ENCODE measurements around the gene C14orf180. TPM values are rescaled to one million over a fixed set of nuclear protein-coding genes. Genes with fewer than 3 reads are reported as not detected.

C14orf180 gene
- total RNA-seq, 1 experiment from 2014 or later = not detected

DNA sequence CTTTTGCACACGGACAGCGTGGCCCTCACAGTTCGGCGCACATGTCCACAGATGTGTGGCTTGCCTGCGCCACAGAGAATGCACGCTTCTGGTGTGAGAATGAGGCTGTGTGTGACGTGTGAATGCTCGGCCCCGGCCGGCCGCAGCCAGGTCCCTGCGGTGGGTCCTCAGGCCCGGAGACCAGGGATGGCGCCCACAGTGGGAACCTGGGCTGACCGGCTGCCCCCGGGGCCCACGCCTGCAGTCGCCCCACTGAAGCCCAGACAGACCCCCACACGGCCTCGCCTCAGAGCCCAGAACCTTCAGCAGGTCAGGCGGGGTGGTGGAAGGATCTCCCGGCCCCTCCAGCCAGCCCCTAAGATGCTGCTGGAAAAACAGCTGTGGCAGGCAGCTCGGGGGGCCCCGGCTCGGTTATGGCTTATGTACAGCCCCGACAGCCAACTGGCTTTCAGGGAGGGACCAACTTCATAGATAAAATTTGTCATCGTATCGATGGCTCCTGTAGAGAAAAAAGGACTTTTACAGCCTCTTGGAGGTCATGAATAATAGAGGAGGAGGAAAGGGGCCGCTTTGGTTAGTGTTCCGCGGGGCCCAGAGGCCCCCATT, 4.5 kb upstream of the C14orf180 start:
- H2AFZ ChIP-seq = no peak overlapping the region
- DNase-seq = no peak
- no peak for TF ChIP-seq EZH2 (IDR thresholded peaks at IDR 0.05; ENCODE audit: low read depth)
- TF ChIP-seq, protein P1, sequence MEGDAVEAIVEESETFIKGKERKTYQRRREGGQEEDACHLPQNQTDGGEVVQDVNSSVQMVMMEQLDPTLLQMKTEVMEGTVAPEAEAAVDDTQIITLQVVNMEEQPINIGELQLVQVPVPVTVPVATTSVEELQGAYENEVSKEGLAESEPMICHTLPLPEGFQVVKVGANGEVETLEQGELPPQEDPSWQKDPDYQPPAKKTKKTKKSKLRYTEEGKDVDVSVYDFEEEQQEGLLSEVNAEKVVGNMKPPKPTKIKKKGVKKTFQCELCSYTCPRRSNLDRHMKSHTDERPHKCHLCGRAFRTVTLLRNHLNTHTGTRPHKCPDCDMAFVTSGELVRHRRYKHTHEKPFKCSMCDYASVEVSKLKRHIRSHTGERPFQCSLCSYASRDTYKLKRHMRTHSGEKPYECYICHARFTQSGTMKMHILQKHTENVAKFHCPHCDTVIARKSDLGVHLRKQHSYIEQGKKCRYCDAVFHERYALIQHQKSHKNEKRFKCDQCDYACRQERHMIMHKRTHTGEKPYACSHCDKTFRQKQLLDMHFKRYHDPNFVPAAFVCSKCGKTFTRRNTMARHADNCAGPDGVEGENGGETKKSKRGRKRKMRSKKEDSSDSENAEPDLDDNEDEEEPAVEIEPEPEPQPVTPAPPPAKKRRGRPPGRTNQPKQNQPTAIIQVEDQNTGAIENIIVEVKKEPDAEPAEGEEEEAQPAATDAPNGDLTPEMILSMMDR (conservative IDR thresholded peaks at IDR 0.05) = no peak
- no peak overlapping the region for H3K4me3 ChIP-seq
- POLR2A ChIA-PET (ENCODE audit: unreplicated experiment) = no interaction called here
- no TSS peak for BruUV-seq (replicated peaks)
- H3K36me3 ChIP-seq (ENCODE audit: low read depth) = no peaks in the 10 kb centered on the region
- no peaks in the 10 kb centered on the region for H3K4me1 ChIP-seq (replicated peaks; ENCODE audit: insufficient read depth)
- H3F3A ChIP-seq (ENCODE audit: insufficient read depth, low read depth) = no peaks in the 10 kb centered on the region
- intact Hi-C loops (cut with micrococcal nuclease; ENCODE audit: unreplicated experiment) = no loop called here
- no peak overlapping the region for H3K27ac ChIP-seq
- no peaks in the 10 kb centered on the region for H4K20me1 ChIP-seq (ENCODE audit: insufficient read depth)
- CTCF ChIA-PET = no interaction called here
- no peaks in the 10 kb centered on the region for H3K79me2 ChIP-seq (ENCODE audit: low read depth)
- H3K4me2 ChIP-seq = no peak overlapping the region
- peaks cover 92% of the 10 kb centered on the region for H3K27me3 ChIP-seq (ENCODE audit: insufficient read depth, low read depth)
- H3K9me2 ChIP-seq (ENCODE audit: insufficient read depth) = no peaks in the 10 kb centered on the region
- H3K9me3 ChIP-seq (ENCODE audit: insufficient read depth, low read depth) = no peaks in the 10 kb centered on the region

DNA sequence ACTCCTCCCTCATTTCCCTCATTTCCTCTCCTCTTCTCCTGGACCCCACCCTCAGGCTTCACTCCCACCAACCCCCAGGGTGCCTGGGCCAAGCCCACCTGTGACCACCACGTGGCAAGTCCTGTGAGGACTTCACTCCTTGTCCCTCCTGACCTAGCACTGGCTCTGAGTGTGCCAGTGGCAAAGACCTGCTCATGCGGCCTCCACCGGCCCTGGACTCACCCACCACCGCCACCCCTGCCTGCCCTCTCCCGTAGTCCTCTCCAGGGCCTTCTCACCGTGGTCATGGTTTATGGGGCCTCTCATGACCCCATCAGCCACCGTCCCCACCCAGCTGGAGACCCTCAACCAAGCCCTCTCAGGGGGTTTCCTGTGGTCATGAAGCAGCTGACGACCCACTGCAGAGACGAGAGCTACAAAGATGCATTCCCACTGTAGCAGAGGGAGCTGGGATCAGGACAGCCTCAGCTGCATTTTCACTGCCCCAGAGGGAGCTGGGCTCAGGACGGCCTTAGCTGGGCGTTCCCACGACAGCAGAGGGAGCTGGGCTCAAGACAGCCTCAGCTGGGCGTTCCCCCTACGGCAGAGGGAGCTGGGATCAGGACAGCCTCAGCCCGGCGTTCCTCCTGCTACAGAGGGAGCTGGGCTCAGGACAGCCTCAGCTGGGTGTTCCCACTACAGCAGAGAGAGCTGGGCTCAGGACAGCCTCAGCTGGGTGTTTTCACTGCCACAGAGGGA, 3.2 kb upstream of the C14orf180 start:
- no peak overlapping the region for H3K27ac ChIP-seq
- no peaks in the 10 kb centered on the region for H3K9me3 ChIP-seq (ENCODE audit: insufficient read depth, low read depth)
- no peak overlapping the region for H2AFZ ChIP-seq
- H3K4me2 ChIP-seq = no peak overlapping the region
- H4K20me1 ChIP-seq (ENCODE audit: insufficient read depth) = no peaks in the 10 kb centered on the region
- no peak for TF ChIP-seq EZH2 (IDR thresholded peaks at IDR 0.05; ENCODE audit: low read depth)
- TF ChIP-seq, protein P1 (conservative IDR thresholded peaks at IDR 0.05) = no peak
- H3K4me3 ChIP-seq = no peak overlapping the region
- no peaks in the 10 kb centered on the region for H3K79me2 ChIP-seq (ENCODE audit: low read depth)
- no TSS peak for BruUV-seq (replicated peaks)
- DNase-seq = no peak
- H3K9me2 ChIP-seq (ENCODE audit: insufficient read depth) = no peaks in the 10 kb centered on the region
- ChIA-PET POLR2A (ENCODE audit: unreplicated experiment) (interaction anchor here (0.6 kb wide), 1 partner anchor 15 kb away, joined by 5 read pairs; no protein-coding TSS in a partner anchor), CTCF (interaction anchor here (0.5 kb wide), 1 partner anchor 16 kb away, joined by 5 read pairs; no protein-coding TSS in a partner anchor)
- no peaks in the 10 kb centered on the region for H3K36me3 ChIP-seq (ENCODE audit: low read depth)
- H3F3A ChIP-seq (ENCODE audit: insufficient read depth, low read depth) = no peaks in the 10 kb centered on the region
- no peaks in the 10 kb centered on the region for H3K4me1 ChIP-seq (replicated peaks; ENCODE audit: insufficient read depth)
- peaks cover 98% of the 10 kb centered on the region for H3K27me3 ChIP-seq (ENCODE audit: insufficient read depth, low read depth)
- intact Hi-C loops (cut with micrococcal nuclease; ENCODE audit: unreplicated experiment) = no loop called here

GRCh38 chr14:104576970-104577332, 2.6 kb upstream of the C14orf180 start:
- Histone ChIP-seq H3K4me2 (no peak overlapping the region), H3K27ac (no peak overlapping the region), H3K4me3 (no peak overlapping the region), H3F3A (ENCODE audit: insufficient read depth, low read depth) (no peaks in the 10 kb centered on the region), H3K36me3 (ENCODE audit: low read depth) (no peaks in the 10 kb centered on the region), H3K9me3 (ENCODE audit: insufficient read depth, low read depth) (no peaks in the 10 kb centered on the region), H2AFZ (no peak overlapping the region), H3K4me1 (replicated peaks; ENCODE audit: insufficient read depth) (no peaks in the 10 kb centered on the region), H3K79me2 (ENCODE audit: low read depth) (no peaks in the 10 kb centered on the region), H3K9me2 (ENCODE audit: insufficient read depth) (no peaks in the 10 kb centered on the region), H3K27me3 (ENCODE audit: insufficient read depth, low read depth) (peaks cover 99% of the 10 kb centered on the region), H4K20me1 (ENCODE audit: insufficient read depth) (no peaks in the 10 kb centered on the region)
- intact Hi-C loops (cut with micrococcal nuclease; ENCODE audit: unreplicated experiment) = no loop called here
- DNase-seq = no peak
- CTCF ChIA-PET = interaction anchor here (0.5 kb wide), 1 partner anchor 16 kb away, joined by 5 read pairs; no protein-coding TSS in a partner anchor
- no TSS peak for BruUV-seq (replicated peaks)
- TF ChIP-seq, protein P1 (conservative IDR thresholded peaks at IDR 0.05) = no peak
- POLR2A ChIA-PET (ENCODE audit: unreplicated experiment) = interaction anchor here (0.6 kb wide), 1 partner anchor 14 kb away, joined by 5 read pairs; no protein-coding TSS in a partner anchor
